Activated CD8-positive, alpha-beta memory T cell treated with anti-CD3 and anti-CD28 coated beads for 24 hours (primary cell): Measurements from ENCODE around the gene CENPP.
A peak's percentile ranks its signal among the peaks of the same experiment; 100 is the strongest.

ENCODE experiments used
- DNase-seq: peaks from one replicate; pipeline ENCODE4 v3.0.0-alpha.2; 2020

The CENPP gene

DNA sequence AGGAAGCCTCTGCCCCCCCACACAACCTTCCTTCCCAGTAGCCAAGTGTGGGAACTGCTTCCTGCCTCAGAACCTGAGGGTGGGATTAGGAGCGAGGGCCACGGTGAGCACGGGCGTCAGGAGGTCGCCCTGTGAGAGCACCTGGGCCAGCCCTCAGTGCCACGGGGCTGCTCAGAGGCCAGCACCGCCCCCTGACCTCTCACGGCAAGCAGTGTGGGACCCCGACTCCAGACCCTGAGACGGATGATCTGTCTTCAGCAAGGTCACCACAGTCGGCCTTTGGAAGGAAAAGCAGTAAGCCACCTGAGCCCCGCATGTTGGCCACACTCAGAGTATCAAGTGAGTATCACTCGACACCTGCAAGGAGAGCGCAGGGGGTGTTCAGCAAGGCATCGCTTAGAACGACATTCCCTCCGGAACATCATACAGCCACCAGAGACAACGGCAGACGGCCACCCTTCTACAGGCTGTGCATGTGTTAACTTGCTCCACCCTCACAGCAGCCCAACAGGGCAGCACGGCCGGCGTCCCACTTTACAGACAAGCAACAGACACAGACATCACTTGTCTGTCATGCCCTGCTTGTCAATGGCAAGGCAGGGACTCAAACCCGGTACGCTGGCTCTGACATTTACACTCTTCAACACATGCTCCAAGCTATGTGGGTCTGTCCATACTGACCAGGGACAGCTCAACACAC lies 294.0 kb downstream of the CENPP start:
- no peak for DNase-seq

- DNase-seq = peak; percentile 33
These were observed 295.1 kb downstream of the CENPP start for GRCh38 chr9:92620845-92621244.

- DNase-seq = peak; percentile 40
These were observed 298.2 kb downstream of the CENPP start for GRCh38 chr9:92623936-92624335.

- no peak for DNase-seq
These were observed 300.7 kb downstream of the CENPP start for GRCh38 chr9:92626484-92626883.

- DNase-seq = no peak
These were observed 301.9 kb downstream of the CENPP start for GRCh38 chr9:92627651-92628050.

GRCh38 chr9:92631452-92632343 lies 305.9 kb downstream of the CENPP start:
- no peak for DNase-seq

DNA sequence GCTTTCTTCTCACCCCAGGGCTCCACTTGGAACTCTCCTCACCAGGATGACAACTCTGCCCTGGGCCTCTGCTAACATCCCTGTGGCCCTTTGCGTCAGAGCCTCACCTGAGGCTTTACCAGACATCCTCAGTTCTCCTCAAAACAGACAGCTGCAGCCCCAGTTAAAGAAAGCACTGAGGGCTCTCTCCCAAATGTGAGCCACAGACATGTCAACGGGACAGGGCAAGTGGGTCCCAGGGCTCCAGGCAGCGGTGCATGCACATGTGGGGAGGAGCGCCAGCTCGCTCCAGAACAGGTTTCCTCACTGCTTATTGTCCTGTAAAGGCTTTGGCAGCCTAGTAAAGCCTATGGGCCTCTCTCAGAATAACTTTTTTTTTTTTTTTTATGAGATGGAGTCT lies 306.9 kb downstream of the CENPP start:
- DNase-seq = no peak

- DNase-seq = no peak
These were observed 308.0 kb downstream of the CENPP start for GRCh38 chr9:92633614-92634278.

DNA sequence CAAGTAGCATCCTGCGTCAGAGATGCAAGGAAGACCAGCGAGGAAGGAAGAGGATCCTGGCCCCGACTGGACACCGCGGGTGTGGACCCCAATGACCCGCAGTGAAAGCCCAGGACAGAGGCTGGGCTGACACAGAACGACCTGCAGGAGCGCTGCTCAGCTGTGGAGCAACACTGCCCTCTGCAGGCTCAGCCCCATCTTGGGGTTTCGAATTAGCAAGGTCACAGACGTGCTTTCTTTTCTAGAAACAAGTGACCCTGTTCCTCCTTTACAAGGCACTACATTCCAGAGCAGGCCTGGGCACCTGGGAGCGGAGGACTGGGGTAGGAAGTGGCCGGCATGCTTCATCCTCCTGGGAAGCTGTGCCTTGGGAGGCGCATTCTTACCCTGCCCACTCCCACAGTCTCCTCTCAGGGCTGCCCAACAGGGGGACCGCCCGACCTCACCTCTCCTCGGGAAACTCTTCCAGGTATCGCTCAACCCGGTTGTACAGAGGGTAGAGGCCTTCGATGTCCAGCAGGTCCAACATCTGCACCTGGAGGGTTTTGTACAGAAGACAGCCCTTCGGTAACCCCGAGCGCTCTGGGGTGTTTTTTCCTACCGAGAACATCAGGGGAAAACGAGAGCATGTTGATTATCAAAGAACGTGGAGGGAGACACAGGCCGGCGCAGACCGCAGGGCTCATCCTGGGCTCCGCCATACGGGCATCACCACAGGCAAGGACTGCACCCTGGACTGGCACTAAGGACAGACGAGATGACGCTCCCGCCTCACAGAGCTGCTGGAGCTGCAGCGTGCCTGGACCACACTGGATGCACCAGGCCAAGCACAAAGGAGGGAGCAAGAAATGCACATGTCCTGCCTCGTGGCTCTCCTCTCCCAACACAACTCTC lies 309.2 kb downstream of the CENPP start:
- DNase-seq = peak; percentile 83

GRCh38 chr9:92635760-92636159 lies 310.0 kb downstream of the CENPP start:
- DNase-seq = no peak

- no peak for DNase-seq
These were observed 310.9 kb downstream of the CENPP start for GRCh38 chr9:92636627-92637026.

DNA sequence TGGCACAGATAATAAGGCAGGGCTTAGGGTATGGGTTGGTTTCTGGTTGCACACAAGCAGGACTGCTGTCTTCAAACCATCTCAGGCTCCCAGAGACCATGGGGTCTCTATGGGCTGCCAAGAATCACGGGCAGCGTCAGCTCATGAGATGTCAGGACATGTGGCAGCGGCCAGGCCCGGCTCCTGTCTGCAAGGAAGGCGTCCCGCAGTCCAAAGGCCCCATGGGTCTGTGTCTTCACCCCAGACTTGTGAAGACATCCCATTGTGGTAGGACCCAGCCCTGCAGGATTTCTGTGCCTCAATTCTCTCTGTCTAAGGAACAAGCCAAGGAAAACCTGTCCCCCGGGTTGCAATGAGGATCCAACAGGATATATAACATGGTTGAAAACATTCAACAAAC lies 311.6 kb downstream of the CENPP start:
- DNase-seq = no peak

DNA sequence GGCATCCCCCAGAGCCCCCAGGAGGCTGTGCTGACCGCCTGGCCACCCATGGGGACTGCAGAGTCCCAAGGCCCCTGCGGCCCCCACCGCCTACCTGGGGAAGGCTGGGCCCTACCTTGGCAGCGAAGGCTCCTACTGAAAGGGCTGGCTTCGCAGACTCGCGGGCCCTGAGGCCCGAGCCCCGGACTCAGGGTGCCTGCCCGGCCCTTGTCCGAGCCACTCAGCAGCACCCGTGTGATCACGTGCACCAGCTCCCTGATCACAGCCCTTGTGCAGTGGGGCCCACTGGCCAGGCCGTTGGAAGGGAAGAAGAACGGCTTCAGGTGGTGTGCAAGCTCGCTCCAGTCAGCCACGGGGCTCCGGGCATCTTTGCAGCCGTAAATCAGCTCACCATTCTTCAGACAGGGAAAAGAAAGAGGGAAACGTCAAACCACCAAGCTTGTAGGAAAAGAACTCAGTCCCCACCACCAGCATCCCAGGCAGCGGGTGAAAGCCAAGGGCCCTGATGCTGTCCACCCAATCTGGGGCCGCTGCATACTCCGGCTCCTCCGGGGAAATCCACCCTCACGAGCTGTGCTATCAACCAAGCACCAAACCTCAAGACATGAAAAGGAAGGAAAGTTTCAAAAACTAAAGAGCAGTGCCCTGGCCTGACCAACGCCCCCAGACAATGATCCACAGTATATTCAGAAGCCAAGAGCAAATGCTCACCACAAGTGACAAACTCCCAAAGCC lies 312.3 kb downstream of the CENPP start:
- DNase-seq = no peak

DNA sequence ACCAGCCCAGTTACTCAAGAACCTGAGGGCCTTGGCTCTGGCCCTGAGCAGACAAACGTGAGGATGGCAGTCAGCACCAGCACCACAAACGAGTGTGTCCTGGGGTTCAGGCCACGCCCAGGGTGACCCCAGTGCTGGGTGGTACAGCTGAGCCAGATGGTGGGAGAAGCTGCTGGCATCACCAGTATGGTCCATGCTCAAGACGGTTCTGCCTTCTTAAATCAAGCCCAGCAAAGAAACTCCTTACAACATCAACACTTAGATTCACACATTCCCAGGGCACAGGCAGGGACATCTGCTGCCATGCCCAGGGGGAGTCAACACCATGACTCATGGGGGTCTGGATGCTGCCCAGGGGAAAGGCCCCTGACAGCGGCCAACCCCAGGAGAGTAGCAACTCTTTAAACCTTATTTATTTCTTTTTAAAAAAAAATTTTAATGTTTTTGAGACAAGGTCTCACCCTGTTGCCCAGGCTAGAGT lies 312.9 kb downstream of the CENPP start:
- DNase-seq = no peak

DNA sequence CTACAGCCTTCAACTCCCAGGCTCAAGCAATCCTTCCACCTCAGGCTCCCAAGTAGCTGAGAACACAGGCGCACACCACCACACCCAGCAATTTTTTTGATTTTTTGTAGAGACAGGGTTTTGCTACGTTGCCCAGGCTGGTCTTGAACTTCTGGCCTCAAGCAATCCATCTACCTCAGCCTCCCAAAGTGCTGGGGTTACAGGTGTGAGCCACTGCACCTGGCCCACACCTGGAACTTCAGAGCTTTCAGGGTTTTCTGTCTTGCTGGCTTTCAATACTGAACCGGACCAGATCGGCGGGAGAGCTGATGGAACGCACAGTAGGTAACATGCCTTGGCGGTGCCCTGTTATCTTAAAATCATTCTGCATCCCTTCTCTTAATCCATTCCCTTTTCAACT lies 313.4 kb downstream of the CENPP start:
- DNase-seq = no peak

DNA sequence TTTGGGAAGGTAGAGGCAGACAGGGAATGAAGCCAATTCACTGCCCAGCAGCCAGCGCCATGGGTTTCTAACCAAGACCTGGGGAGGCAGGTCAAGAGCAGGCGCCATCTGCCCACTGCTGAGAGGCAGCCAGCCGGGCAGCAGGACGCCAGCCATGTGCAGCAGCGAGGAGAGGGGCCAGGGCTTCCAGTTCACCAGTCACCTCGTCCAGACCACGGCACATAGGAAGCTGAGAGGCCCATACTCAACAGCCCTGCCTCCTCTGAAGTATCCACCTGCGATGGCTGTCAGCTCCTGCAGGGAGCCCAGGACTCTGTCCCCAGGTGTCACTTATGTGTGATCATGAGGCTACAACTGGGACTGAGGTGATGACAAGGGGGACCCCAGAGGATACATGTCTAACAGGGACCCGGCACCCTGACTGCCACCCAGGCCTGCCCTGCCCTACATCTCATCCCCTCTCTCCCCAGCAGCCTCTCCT lies 314.1 kb downstream of the CENPP start:
- DNase-seq = no peak

DNA sequence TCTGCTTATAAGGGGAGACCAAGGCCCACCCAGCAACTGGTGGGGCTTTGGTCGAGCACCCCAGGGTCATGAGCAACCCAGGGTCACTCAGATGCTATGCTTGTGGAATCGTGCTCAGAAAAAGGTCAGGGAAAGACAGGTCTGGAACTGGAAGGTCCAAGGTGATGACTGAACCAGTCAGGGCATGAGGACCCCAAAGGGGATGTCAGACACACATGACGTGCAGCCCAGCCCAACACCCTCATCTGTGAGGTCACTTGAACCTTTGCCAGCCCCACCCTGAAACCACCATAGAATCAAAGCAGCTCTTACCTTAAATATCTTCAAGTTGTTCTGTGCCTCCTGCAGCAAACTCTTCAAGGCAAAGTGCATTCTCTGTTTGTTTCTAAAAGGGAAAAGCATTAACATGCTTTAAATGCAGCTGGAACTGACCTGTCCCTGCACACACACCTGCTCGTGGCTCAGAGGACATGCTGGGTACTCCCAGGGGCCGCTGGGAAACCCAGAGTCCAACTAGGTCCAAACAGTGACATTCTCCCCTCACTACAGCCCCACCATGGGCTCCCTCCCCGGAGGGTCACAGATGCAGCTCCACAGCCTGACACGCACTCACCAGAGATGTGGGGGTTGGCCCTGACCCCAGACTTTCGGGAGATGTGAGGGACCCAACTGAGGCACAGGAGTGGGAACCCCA lies 314.8 kb downstream of the CENPP start:
- no peak for DNase-seq

- no peak for DNase-seq
These were observed 315.5 kb downstream of the CENPP start for GRCh38 chr9:92641092-92641809.

DNA sequence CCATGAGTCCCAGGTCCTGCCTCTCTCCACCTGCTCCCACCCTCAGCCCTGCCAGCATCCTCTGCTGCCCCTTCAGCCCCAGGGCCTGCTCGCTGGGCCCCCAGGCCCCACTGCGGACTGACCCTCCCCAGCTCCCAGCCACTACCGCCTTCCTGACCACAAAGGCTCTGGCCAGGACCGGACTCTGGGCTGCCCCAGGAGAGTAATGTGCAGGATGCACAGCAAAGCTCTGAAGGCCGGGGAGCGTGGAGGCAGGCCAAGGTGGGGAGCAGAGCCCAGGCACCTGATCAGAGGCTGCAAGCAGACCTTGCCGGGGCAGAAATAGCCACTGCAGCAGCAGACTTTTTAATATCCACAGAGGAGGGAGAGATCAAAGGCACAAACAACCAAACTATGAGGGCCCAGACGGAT lies 316.3 kb downstream of the CENPP start:
- no peak for DNase-seq

DNA sequence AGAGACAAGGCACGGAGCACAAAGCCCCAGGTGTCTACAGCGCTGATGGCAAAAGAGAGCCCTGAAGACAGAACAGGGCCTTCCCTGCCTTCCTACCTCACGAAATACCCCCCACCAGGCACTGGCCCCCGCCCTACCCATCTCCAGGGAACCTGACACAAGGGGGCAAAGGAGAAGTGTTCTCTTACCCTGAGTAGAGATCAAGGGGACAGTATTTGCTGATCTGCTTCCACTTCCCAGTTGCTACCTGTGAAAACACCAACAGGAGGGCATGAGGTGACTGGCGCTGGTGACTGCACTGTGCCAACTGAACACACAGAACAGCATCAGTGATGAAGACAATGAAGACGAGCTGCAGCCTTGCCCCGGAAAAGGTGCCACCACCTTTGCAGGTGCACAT lies 316.8 kb downstream of the CENPP start:
- no peak for DNase-seq
